T-cell (primary cell): ENCODE data around the gene CLRN2. TPM values are rescaled to one million over a fixed set of nuclear protein-coding genes. Genes with fewer than 3 reads are reported as not detected.

ENCODE experiments used
- ATAC-seq, 4 experiments: fragments of 200-7000 bp in 3 of 4; fragments of 150-1000 bp in 1 of 4; cut with Tn5 transposase; replicated peaks in 1 of 4; 1 replicate in 3 of 4; 2 replicates in 1 of 4; pipeline ENCODE4 v1.10.0; 2021; ENCODE audit warnings: moderate library complexity in 3 of 4, mild to moderate bottlenecking in 2 of 4, moderate number of reproducible peaks in 1 of 4
- CTCF ChIA-PET, 2 donors: fragments of 300-600 bp; sonication (Branson Sonifier 250); formaldehyde crosslinking; loops; one replicate each; lab custom pipeline; 2022; ENCODE audit warnings: antibody characterized with exemption in 2 of 2; lab: Charles Lee
- POLR2A ChIA-PET, 2 donors: fragments of 300-600 bp; sonication (Branson Sonifier 250); formaldehyde crosslinking; loops; one replicate each; lab custom pipeline; 2022; ENCODE audit warnings: antibody characterized with exemption in 2 of 2; lab: Charles Lee
- DNase-seq, 35 experiments: peaks; one replicate each; pipeline versions ENCODE4 v3.0.0 to v3.0.0-alpha.2; 2013 to 2023
- H3K27ac ChIP-seq: one replicate; pipeline ENCODE4 v1.5.1; 2013; ENCODE audit warnings: low read length
- H3K27me3 ChIP-seq, 2 experiments: replicated peaks in 1 of 2; 1 replicate in 1 of 2; 2 replicates in 1 of 2; pipeline versions ENCODE4 v1.6.1 to v1.7.0; 2013; ENCODE audit warnings: low read length in 1 of 2, mixed read lengths in 1 of 2; ENCODE audit not compliant: control insufficient read depth in 2 of 2, insufficient read depth in 2 of 2; ENCODE audit errors: extremely low read depth in 1 of 2
- H3K36me3 ChIP-seq, 2 donors: 1 replicate in 1 of 2; 2 replicates in 1 of 2; pipeline versions ENCODE4 v1.6.1 to v1.7.0; 2013; ENCODE audit warnings: low read length in 1 of 2; ENCODE audit not compliant: control insufficient read depth in 2 of 2, insufficient read depth in 1 of 2; ENCODE audit errors: extremely low read depth in 1 of 2
- H3K4me1 ChIP-seq, 2 experiments: 1 replicate in 1 of 2; 2 replicates in 1 of 2; pipeline versions ENCODE4 v1.6.1 to v1.7.0; 2013; ENCODE audit warnings: low read length in 2 of 2, mixed read lengths in 1 of 2; ENCODE audit not compliant: insufficient read depth in 2 of 2, control insufficient read depth in 1 of 2; ENCODE audit errors: extremely low read depth in 1 of 2
- H3K4me3 ChIP-seq, 2 donors: 1 replicate in 1 of 2; 2 replicates in 1 of 2; pipeline versions ENCODE4 v1.5.1 to v1.7.0; 2013; ENCODE audit warnings: mild to moderate bottlenecking in 2 of 2, low read length in 1 of 2, moderate library complexity in 1 of 2; ENCODE audit not compliant: control insufficient read depth in 1 of 2; ENCODE audit errors: extremely low read depth in 1 of 2
- H3K9me3 ChIP-seq: 2 replicates; pipeline ENCODE4 v1.7.0; 2013
- H3K27ac Mint-ChIP-seq, 2 donors: one replicate each; pipeline ENCODE4 v1.8.0; 2020 to 2021; ENCODE audit warnings: mild to moderate bottlenecking in 2 of 2, mixed read lengths in 2 of 2
- H3K27me3 Mint-ChIP-seq, 2 donors: one replicate each; pipeline ENCODE4 v1.8.0; 2021 to 2022; ENCODE audit warnings: mixed read lengths in 2 of 2
- H3K36me3 Mint-ChIP-seq: one replicate; pipeline ENCODE4 v1.8.0; 2021; ENCODE audit warnings: mixed read lengths
- H3K4me1 Mint-ChIP-seq, 3 donors: one replicate each; pipeline ENCODE4 v1.8.0; 2020 to 2022; ENCODE audit warnings: mixed read lengths in 3 of 3, mild to moderate bottlenecking in 1 of 3
- H3K4me3 Mint-ChIP-seq, 3 donors: one replicate each; pipeline ENCODE4 v1.8.0; 2020 to 2022; ENCODE audit warnings: mild to moderate bottlenecking in 3 of 3, mixed read lengths in 3 of 3, moderate library complexity in 3 of 3
- H3K9me3 Mint-ChIP-seq, 3 donors: one replicate each; pipeline ENCODE4 v1.8.0; 2020 to 2022; ENCODE audit warnings: mixed read lengths in 3 of 3
- WGBS: methylation state at CpG from one replicate; pipeline ENCODE4 v1.1.5; 2013; ENCODE audit warnings: missing lambda C conversion rate; ENCODE audit not compliant: insufficient coverage; 5-methylcytosine and 5-hydroxymethylcytosine counted together
- total RNA-seq, 35 experiments: library from RNA in 6 of 35; stranded (reverse) in 6 of 35; fragments of 120-200 nt in 1 of 35; gene quantifications; one replicate each; pipeline versions ENCODE4 v1.2.1 to v1.2.4 and lab custom pipeline; 2013 to 2026

CLRN2 gene
- total RNA-seq, 5 donors from 2014 or later (not counting 1 experiment from before 2014, with no cell fraction given) = not detected

GRCh38 chr4:17491196-17491595 lies 23.8 kb upstream of the CLRN2 start:
- no peaks in the 10 kb centered on the region for H3K9me3 Mint-ChIP-seq
- no peak overlapping the region for H3K4me3 Mint-ChIP-seq
- DNase-seq (no peak), ATAC-seq (no peak)
- Histone ChIP-seq H3K9me3 (no peaks in the 10 kb centered on the region), H3K4me1 (no peaks in the 10 kb centered on the region), H3K27ac (no peak overlapping the region), H3K36me3 (peaks cover 16 to 62% of the 10 kb centered on the region in 2 donors), H3K27me3 (no peaks in the 10 kb centered on the region), H3K4me3 (no peak overlapping the region)
- H3K4me1 Mint-ChIP-seq = peaks cover 0 to 3% (median 2%) of the 10 kb centered on the region in 3 donors
- H3K27me3 Mint-ChIP-seq = no peaks in the 10 kb centered on the region
- ChIA-PET POLR2A (no interaction called here), CTCF (no interaction called here)
- no peak overlapping the region for H3K27ac Mint-ChIP-seq
- WGBS = 100% methylated on average over 1 of the region's 3 CpGs
- H3K36me3 Mint-ChIP-seq = peaks cover 48% of the 10 kb centered on the region

- Mint-ChIP-seq H3K27me3 (no peaks in the 10 kb centered on the region), H3K27ac (no peak overlapping the region), H3K9me3 (no peaks in the 10 kb centered on the region), H3K4me3 (no peak overlapping the region), H3K4me1 (peaks cover 0 to 3% (median 2%) of the 10 kb centered on the region in 3 donors), H3K36me3 (peaks cover 38% of the 10 kb centered on the region)
- Histone ChIP-seq H3K27me3 (no peaks in the 10 kb centered on the region), H3K4me3 (no peak overlapping the region), H3K9me3 (no peaks in the 10 kb centered on the region), H3K4me1 (no peaks in the 10 kb centered on the region), H3K36me3 (peaks cover 8 to 54% of the 10 kb centered on the region in 2 donors), H3K27ac (no peak overlapping the region)
- CTCF ChIA-PET = interaction anchor here in 1 of 2 donors (0.6 kb wide), 1 partner anchor 12 kb away, joined by 3 read pairs; no protein-coding TSS in a partner anchor
- WGBS = over 99% methylated on average over 8 of the region's 15 CpGs
- DNase-seq (no peak), ATAC-seq (no peak)
- POLR2A ChIA-PET = no interaction called here
Measured at GRCh38 chr4:17492058-17492741, 22.8 kb upstream of the CLRN2 start.

GRCh38 chr4:17492876-17493275 lies 22.1 kb upstream of the CLRN2 start:
- peaks cover 41% of the 10 kb centered on the region for H3K36me3 Mint-ChIP-seq
- 90% methylated on average over 2 of the region's 2 CpGs for WGBS
- no peak for ATAC-seq
- no peaks in the 10 kb centered on the region for H3K9me3 Mint-ChIP-seq
- peaks cover 8 to 55% of the 10 kb centered on the region in 2 donors for H3K36me3 ChIP-seq
- H3K4me3 Mint-ChIP-seq = no peak overlapping the region
- no peaks in the 10 kb centered on the region for H3K27me3 ChIP-seq
- POLR2A ChIA-PET = no interaction called here
- no peak for DNase-seq
- CTCF ChIA-PET = no interaction called here
- H3K4me1 Mint-ChIP-seq = peaks cover 0 to 3% (median 2%) of the 10 kb centered on the region in 3 donors
- H3K4me3 ChIP-seq = no peak overlapping the region
- H3K27ac ChIP-seq = no peak overlapping the region
- no peaks in the 10 kb centered on the region for H3K4me1 ChIP-seq
- H3K27ac Mint-ChIP-seq = no peak overlapping the region
- H3K9me3 ChIP-seq = no peaks in the 10 kb centered on the region
- no peaks in the 10 kb centered on the region for H3K27me3 Mint-ChIP-seq

- Histone ChIP-seq H3K9me3 (no peaks in the 10 kb centered on the region), H3K4me3 (no peak overlapping the region), H3K4me1 (no peaks in the 10 kb centered on the region), H3K27me3 (no peaks in the 10 kb centered on the region), H3K27ac (no peak overlapping the region), H3K36me3 (peaks cover 8 to 53% of the 10 kb centered on the region in 2 donors)
- Mint-ChIP-seq H3K27ac (no peak overlapping the region), H3K9me3 (no peaks in the 10 kb centered on the region), H3K4me3 (no peak overlapping the region), H3K27me3 (no peaks in the 10 kb centered on the region), H3K36me3 (peaks cover 44% of the 10 kb centered on the region), H3K4me1 (peaks cover 0 to 3% (median 2%) of the 10 kb centered on the region in 3 donors)
- ChIA-PET POLR2A (no interaction called here), CTCF (interaction anchor here in 1 of 2 donors (0.6 kb wide), 1 partner anchor 20 kb away, joined by 3 read pairs; no protein-coding TSS in a partner anchor)
- DNase-seq = no peak
- no peak for ATAC-seq
- 66% methylated on average over 3 of the region's 4 CpGs for WGBS
Measured at GRCh38 chr4:17493619-17494018, 21.3 kb upstream of the CLRN2 start.

- CTCF ChIA-PET = no interaction called here
- POLR2A ChIA-PET = no interaction called here
- DNase-seq (no peak), ATAC-seq (no peak)
- H3K27me3 ChIP-seq = no peaks in the 10 kb centered on the region
- peaks cover 0 to 3% (median 2%) of the 10 kb centered on the region in 3 donors for H3K4me1 Mint-ChIP-seq
- no peaks in the 10 kb centered on the region for H3K9me3 ChIP-seq
- H3K4me1 ChIP-seq = no peaks in the 10 kb centered on the region
- no peaks in the 10 kb centered on the region for H3K27me3 Mint-ChIP-seq
- peaks cover 44% of the 10 kb centered on the region for H3K36me3 Mint-ChIP-seq
- no peak overlapping the region for H3K27ac Mint-ChIP-seq
- 94% methylated on average over 4 of the region's 10 CpGs for WGBS
- no peak overlapping the region for H3K4me3 ChIP-seq
- peaks cover 8 to 53% of the 10 kb centered on the region in 2 donors for H3K36me3 ChIP-seq
- H3K27ac ChIP-seq = no peak overlapping the region
- H3K4me3 Mint-ChIP-seq = no peak overlapping the region
- no peaks in the 10 kb centered on the region for H3K9me3 Mint-ChIP-seq
Measured at GRCh38 chr4:17494258-17495190, 20.4 kb upstream of the CLRN2 start.

GRCh38 chr4:17497890-17498523 lies 17.0 kb upstream of the CLRN2 start:
- CTCF ChIA-PET = interaction anchor here in 1 of 2 donors (0.6 kb wide), 1 partner anchor 323 kb away, joined by 3 read pairs; no protein-coding TSS in a partner anchor
- DNase-seq = no peak
- Mint-ChIP-seq H3K4me3 (no peak overlapping the region), H3K9me3 (no peaks in the 10 kb centered on the region), H3K27ac (no peak overlapping the region), H3K27me3 (no peaks in the 10 kb centered on the region), H3K4me1 (peaks cover 0 to 9% (median 4%) of the 10 kb centered on the region in 3 donors), H3K36me3 (peaks cover 49% of the 10 kb centered on the region)
- Histone ChIP-seq H3K9me3 (no peaks in the 10 kb centered on the region), H3K27me3 (no peaks in the 10 kb centered on the region), H3K4me1 (no peaks in the 10 kb centered on the region), H3K27ac (no peak overlapping the region), H3K4me3 (no peak overlapping the region), H3K36me3 (peaks cover 12 to 65% of the 10 kb centered on the region in 2 donors)
- 100% methylated on average over 1 of the region's 7 CpGs for WGBS
- POLR2A ChIA-PET = no interaction called here
- no peak for ATAC-seq
